Measurements from ENCODE around the gene HOMER1. TPM values are rescaled to one million over a fixed set of nuclear protein-coding genes. Genes with fewer than 3 reads are reported as not detected.

HOMER1 gene, protein sequence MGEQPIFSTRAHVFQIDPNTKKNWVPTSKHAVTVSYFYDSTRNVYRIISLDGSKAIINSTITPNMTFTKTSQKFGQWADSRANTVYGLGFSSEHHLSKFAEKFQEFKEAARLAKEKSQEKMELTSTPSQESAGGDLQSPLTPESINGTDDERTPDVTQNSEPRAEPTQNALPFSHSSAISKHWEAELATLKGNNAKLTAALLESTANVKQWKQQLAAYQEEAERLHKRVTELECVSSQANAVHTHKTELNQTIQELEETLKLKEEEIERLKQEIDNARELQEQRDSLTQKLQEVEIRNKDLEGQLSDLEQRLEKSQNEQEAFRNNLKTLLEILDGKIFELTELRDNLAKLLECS
- total RNA-seq (2014; rRNA removed; shearing (Covaris generic)) = 5.2 and 5.5 TPM in 2 replicates
- polyA plus RNA-seq (2014; cell fraction: nucleus; rRNA removed) = 2.7 and 3.1 TPM in 2 replicates

DNA sequence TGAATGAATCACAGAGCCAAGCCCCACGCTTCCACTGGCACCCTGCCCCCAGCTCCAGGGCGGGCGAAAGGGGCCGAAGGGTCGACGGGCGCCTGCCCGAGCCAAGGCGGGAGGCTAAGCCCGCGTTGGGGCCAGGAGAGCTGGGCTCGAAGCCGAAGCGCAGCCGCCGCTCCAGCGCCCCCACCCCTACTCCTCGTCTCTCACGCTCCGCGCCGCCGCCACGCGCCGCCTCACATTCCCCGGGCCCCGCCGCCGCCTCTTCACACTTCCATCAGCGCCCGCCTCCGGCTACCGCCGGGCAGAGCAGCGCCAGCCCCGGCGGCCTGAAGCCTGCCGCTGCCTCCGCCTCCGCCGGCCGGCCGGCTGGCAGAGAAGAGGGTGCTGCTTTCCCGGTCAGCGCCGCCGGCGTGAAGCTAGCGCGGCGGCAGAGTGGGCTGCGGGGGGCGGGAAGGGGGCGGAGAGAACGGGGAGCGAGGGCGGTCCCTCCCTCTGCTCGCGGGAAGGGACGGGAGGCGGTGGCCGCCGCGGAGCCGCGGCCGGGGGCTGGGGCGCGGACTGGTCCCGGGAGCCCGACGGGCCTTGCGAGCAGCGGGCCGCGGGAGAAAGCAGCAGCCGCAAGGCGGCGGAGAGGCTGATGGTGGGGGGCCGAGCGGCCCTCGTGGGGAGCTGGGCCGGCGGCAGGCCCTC, at the start of gene HOMER1:
Gene HOMER1 (minus strand): TSS at position 431 of the 687 bp plus-strand sequence. CDS start 1,360 bp downstream, outside the sequence.
- DNase-seq (ENCODE audit: extremely low read depth, low read depth) = peak; percentile 45

DNA sequence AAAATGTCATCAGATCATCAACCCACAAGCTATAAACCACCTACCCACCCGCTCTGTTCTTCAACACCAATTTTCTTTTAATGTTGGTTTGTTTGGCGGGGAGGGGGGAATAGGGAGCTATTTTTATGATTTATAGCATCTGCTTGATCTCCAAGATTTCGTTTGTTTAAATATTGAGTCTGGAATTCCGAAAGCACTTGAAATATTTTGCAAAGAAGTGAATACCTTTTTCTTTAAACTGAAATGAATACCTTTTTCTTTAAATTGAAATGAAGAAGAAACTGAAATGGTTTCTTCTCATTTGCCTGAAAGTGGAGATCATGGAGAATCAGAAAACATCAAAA, 49.3 kb upstream of the HOMER1 start:
- no peak for DNase-seq (ENCODE audit: extremely low read depth, low read depth)

DNA sequence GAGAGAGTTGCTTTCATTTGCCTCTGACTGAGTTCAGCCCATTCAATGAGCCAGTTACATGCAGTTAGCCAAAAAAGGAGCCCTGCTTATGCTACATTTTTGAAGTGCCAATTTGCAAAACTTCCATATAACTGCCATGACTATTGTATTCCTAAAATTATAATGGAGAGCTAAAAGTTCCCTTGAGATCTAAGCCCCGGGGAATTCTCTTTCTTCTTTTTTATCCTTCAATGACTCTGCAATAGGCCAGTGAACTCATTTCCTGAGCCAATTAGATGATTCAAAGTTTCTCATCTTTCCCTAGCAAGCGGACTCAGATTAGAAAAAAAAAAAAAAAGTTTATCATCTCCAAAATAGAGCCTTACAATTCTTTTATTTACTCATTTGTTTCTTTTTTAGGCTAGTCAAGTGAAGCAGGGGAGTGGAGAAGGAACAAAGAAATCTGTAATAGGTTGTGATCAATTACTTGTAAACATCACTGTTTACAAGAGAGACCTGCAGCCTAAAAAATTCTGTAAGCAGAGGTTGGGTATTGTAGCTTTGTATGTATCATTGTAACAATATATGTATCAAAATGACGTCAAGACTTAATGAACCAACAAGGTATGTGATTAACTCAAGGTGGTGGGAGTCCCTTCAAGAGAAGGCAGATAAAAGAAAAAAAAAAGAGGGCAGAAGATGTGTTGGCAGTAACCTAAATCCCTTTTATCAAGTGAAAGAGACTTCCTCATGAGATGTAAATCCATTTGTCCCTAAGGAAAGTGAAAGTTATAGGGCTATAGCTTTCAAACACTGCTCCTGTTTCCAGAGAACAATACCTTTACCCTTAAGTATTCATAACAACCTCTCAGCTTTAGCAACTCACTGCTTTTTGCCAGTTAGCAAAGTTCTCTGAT, 48.7 kb upstream of the HOMER1 start:
- no peak for DNase-seq (ENCODE audit: extremely low read depth, low read depth)

DNA sequence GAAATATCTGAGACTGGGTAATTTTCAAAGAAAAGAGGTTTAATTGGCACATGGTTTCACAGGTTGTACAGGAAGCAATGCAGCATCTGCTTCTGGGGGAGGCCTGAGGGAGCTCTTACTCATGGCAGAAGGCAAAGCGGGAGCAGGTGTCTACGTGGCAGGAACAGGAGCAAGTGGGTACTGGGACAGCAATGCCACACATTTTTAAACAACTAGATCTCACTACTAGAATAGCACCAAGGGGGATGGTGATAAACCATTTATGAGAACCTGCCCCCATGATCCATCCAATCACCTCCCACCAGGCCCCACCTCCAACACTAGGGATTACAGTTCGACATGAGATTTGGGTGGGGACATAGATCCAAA, 47.6 kb upstream of the HOMER1 start:
- DNase-seq (ENCODE audit: extremely low read depth, low read depth) = no peak

DNA sequence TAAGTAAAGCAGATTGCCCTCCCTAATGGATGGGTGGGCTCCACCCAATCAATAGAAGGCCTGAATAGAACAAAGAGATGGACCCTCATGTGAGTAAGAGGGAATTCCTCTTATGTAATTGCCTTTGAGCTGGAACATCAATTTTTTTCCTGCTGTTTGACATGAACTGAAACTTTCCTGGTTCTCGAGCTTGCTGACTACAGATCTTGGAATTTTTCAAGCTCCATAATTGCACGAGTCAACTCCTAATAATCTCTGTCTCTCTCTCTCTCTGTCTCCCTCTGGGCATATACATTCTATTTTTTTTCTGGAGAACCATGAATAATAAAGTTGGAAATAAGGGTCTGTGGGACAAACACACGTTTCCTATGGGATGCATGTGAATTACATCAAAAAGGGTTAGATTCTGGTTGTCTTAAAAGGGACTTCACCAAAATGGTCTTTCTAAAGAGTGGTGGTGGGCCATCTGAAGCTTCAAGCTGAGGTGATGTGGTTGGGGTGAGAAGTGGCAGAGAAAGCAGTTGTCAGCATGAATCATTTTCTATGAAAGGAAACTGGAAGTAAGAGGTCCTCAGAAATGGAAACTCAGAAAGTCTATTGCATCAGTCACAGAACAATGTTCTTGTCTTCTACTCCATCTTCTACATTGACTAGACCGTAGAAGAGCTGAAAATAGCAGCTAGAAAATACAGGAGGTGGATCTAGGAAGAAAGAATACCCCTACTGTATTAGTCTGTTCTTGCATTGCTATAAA, 47.0 kb upstream of the HOMER1 start:
- DNase-seq (ENCODE audit: extremely low read depth, low read depth) = no peak

DNA sequence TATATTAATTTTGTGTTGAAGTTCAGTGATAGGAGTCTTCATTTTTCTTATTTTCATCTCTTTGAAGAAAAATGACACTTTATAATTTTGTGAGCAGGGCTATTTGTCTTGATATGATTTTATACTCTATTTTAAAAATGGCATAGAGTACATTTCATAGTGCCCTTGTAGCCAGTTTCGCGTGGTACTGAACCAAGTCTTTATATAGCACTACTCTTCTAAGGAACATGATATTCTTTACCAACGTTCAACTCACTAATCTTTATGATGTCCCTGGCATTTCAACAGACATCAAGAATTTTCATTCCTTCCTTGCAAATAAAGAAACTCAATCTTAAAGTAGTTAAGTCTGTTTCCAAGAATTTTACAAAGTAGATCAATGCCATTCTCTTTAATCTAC, 41.5 kb upstream of the HOMER1 start:
- DNase-seq (ENCODE audit: extremely low read depth, low read depth) = no peak

DNA sequence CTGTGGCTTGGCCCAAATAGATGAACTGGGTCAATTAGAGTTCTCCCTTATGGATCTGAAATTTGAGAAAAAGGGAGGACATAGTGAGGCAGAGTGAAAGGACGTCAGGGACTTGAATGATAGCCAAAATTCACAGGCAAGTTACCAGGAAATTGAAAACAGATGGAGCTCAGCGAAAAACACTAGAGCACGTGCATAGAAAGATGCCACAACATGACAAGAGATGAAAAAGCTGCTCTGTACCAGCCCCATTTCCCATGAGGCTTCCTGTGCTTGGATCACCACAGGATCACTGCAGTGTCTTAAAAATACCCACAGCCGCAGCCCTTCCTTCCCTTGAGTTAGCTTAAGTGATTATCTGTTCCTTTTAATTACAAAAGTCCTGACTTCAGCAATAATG, 39.0 kb upstream of the HOMER1 start:
- DNase-seq (ENCODE audit: extremely low read depth, low read depth) = no peak

DNA sequence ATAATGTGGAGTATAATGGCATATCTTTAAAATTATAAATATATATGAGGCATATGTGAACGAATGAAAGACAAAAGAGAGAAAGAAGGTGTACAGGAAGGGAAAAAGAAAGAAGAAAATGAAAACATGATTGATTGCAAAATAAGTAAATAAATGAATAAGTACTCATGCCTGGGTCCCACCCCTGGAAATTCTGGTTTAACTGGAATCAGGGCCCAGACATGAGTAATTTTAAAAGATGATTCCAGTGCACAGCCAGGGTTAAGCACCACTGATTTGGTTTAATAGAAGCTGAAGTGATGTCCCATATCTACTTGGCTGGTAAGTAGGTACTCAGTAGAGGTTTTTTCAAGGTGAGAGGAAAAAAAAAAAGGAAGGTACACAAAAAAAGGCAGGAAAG, 34.0 kb upstream of the HOMER1 start:
- no peak for DNase-seq (ENCODE audit: extremely low read depth, low read depth)

DNA sequence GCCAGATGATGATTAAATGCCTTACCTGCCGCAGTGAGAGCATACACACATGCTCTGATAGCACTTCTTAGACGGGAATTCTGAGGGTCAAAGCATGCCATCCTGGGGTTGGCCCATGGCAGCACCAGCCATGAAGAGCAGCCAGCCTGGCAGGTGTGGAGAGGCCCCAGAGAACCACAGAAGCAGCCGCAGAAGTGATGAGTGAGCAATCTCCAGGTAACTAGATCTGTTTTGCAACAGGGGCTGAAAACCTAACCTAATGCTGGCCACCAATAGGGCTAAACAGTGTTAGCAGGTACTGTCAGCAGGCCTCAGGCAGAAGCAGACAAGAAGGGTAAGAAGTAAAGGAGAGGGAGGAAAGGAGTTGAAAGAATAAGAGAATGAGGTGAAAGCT, 33.5 kb upstream of the HOMER1 start:
- no peak for DNase-seq (ENCODE audit: extremely low read depth, low read depth)

DNA sequence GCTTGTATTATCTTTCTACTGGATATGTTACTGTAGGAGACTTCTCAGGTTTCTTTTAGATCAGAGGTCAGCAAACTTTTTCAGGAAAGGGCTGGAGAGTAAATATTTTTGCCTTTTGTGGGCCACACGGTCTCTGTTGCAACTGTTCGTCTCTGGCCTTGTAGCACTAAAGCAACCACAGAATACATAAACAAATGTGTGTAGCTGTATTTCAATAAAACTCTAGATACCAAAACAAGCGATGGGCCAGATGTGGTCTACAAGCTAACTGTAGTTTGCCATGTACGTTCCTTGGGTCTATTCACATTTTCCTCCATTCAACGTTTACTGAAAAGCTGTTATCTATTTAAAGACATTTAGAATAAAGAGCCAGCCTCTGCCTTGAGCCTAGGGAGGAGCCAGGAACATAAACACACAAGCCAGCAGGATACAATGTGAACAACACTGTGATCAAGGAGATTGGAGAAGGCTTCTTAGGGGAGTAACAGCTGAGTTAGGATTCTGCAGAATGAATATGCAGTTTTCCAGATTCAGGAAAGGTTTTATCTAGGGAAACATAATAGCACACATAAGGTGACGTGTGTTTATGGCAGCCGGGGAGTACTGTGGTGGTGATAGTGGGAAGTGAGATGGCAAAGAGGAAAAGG, 33.0 kb upstream of the HOMER1 start:
- no peak for DNase-seq (ENCODE audit: extremely low read depth, low read depth)

DNA sequence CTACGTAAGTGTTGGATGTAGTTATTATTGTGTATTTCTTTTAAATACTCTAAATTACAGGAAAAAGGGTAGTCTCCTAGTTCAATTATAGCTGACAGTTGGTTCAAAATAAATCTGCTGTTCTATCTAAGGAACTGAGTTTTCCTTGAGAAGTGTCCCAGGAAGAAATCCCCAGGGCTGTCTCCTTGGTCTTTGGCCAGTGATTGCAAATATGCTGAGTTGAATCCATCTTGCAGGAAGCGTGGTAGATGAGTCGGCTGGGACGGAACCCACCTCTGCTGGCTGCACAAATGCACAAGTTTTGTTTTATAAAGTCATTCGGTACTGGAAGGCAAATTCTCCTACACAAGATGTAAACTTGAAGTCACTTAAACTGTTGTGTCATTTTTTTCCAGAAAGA, 30.2 kb upstream of the HOMER1 start:
- DNase-seq (ENCODE audit: extremely low read depth, low read depth) = no peak

DNA sequence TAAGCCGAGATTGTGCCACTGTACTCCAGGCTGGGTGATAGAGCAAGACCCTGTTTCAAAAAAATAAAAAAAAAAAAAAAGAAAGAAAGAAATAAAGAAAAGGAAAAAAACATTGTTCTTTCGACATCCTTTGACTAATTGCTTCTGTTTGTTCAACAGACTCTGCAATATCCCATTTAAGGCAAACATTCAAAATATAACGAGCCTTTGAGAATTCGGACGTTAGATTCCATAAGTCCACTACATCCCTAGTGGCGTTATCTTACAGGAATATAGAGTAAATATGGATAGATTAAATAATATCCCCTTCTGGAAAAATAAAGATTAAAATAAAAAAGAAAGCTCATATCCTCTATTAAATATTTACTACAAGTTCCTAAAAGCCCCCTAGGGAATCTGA, 27.0 kb upstream of the HOMER1 start:
- DNase-seq (ENCODE audit: extremely low read depth, low read depth) = no peak

DNA sequence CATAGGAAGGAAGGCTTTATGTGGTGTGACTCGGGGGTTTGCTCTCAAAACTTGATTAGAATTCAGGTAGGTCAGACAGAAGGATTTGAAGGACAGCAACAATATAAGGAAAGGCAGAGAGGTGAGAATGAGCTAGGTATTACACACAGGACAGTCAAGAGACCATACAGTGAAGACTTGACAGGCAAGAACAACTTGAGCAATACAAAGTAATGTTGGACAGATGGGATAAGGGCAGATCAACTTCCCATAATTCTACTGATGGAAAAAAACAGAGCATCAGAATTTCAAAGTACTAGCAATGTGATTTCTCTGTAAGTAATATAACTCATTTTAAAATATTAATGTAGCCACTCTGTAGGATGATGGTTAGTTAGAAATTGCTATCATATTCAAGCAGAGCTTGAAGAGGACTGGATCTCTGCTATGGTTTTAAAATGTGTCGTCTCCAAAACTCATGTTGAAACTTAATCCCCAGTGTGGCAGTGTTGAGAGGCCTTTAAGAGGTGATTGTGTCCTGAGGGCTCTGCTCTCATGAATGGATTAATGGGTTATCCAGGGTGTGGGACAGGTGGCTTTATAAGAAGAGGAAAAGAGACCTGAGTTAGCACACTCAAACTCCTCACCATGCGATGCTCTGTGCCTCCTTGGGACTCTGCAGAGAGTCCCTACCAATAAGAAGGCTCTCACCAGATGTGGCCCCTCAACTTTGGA, 22.4 kb upstream of the HOMER1 start:
- DNase-seq (ENCODE audit: extremely low read depth, low read depth) = no peak

DNA sequence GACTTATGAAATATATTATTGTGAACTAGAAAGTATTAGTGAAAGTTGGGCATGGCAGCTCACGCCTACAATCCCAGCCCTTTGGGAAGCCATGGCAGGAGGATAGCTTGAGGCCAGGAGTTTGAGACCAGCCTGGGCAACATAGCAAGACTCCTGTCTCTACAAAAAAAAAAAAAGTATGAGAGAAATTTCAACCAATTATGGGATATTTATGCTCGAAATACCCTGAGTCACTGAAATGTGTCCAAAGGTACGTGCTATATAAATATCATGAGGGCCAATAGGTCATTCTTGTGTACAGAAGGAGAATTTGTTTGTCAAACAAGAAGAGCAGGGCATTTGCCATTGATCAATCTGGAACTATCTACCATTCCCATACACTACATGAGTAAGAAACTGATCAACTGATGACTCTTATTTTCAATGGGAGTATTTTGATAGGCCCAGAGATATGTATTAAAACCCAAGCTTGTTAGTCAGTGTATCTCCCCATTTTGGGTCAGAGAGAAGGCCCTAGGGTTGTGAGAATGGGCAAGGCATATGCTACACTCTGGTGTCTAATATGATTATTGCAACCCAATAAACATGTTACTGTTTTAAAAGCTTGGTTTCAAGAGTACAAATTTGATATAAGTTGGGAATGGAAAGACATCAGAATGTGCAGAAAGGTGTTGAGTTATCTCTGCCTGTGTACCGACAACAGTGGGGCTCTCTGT, 21.7 kb upstream of the HOMER1 start:
- no peak for DNase-seq (ENCODE audit: extremely low read depth, low read depth)

DNA sequence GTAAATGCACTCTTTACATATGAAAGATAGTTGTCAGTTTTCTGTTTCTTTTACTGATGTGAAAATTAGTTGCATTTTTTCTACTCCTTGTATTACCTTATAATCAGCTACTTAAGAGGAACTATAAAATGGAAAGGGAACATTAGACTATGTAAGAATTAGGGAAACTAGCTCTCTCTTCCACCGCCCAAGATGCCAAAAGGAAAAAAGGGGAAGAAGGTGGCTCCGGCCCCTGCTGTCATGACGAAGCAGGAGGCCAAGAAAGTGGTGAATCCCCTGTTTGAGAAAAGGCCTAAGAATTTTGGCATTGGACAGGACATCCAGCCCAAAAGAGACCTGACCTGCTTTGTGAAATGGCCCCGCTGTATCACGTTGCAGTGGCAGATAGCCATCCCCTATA, 15.2 kb upstream of the HOMER1 start:
- no peak for DNase-seq (ENCODE audit: extremely low read depth, low read depth)

DNA sequence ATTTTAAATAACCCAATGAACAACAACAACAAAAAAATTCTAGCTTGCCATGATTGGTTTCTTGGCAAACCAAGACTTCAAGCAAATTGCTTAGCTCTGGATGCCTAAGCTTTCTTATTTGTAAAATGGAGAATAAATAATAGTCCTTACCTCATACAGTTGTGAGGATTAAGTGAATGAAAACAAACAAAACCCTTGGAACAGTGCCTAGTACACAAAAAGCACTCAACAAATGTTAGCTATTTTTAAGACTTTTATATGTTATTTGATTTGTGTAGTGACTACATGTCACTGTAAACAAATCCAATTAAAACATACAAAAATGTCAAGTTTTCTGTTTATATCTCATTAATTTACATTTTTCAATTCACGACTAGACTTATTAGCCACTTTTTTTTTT, 13.5 kb upstream of the HOMER1 start:
- DNase-seq (ENCODE audit: extremely low read depth, low read depth) = no peak

DNA sequence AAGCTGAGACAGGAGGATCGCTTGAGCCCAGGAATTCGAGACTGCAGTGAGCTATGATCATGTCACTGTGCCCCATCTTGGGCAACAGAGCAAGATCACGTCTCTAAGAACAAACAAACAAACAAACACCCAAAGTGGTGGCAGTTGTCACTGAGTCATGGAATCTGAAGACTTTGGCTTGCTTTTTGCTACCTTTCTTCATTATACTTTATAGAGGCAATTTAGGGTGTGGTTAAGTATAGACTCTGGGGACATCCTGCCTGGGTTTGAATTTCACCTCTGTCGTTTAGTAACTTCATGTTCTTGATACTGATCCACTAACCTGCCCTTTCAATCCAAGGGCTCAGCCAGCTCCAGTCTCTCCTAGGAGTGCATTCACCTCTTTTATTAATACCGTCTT, 13.0 kb upstream of the HOMER1 start:
- no peak for DNase-seq (ENCODE audit: extremely low read depth, low read depth)

DNA sequence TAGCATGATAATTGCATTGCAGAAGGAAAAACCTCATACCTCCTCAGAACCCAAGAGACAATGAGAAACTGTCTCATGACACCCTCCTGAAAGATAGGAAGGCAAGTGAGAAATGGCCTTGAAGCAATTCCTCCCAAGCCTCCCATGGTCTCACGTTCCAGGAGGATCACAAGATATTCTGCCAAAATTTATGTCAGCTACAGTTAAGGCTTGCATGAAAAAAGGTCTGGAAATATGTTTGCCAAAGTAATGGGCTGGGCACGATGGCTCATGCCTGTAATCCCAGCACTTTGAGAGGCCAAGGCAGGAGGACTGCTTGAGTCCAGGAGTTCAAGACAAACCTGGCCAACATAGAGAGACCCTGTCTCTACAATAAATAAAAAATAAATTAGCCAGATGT, 12.6 kb upstream of the HOMER1 start:
- no peak for DNase-seq (ENCODE audit: extremely low read depth, low read depth)

DNA sequence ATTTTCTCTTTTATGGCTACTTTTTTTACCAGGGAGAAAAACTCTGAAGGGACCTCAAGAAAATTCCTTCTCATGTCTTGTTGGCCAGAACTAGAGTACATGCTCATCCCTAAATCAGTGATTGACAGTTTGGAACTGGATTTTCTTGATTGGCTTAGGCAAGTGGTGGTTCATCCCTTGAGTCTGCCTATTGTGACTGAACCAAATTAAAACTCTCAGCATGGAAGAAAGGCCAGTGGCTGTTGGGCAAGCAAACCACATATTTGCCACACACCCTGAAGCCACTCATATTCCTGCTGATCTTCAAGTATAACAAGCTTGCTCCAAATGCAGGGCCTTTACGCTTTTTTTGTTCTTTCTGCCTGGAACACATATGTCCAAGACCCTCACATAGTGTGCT, 7.2 kb upstream of the HOMER1 start:
- DNase-seq (ENCODE audit: extremely low read depth, low read depth) = no peak
